Measurements from ENCODE around the gene YJU2.
A peak's percentile ranks its signal among the peaks of the same experiment; 100 is the strongest.
"Not testable (repeated sequence)": the region's sequence is repeated elsewhere in the genome, so short reads cannot be mapped to it uniquely, and the experiment has no call there.

YJU2 gene

GRCh38 chr19:4246767-4247593 lies at the start of gene YJU2:
Gene YJU2 (plus strand): TSS chr19:4247080. CDS start chr19:4247147, 67 bp downstream.
- ATAC-seq (peak; percentile 96), DNase-seq (peak; percentile 99)

DNA sequence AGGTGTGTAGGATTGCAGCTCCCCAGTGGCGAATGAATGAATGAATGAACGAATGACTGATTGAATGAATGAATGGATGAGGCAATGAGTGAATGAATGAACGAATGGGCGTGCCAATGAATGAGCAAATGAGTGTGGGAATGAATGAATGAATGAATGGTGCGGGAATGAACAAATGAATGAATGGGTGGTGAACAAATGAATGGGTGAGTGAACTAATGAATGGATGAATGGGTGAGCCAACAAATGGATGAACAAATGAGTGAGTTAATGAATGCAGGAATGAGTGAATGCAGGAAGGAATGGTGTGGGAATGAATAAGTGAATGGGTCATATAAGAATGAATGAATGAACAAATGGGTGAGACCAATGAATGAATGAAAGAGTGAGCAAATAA lies 49.7 kb upstream of the YJU2 start:
- ATAC-seq (no peak), DNase-seq (no peak)

DNA sequence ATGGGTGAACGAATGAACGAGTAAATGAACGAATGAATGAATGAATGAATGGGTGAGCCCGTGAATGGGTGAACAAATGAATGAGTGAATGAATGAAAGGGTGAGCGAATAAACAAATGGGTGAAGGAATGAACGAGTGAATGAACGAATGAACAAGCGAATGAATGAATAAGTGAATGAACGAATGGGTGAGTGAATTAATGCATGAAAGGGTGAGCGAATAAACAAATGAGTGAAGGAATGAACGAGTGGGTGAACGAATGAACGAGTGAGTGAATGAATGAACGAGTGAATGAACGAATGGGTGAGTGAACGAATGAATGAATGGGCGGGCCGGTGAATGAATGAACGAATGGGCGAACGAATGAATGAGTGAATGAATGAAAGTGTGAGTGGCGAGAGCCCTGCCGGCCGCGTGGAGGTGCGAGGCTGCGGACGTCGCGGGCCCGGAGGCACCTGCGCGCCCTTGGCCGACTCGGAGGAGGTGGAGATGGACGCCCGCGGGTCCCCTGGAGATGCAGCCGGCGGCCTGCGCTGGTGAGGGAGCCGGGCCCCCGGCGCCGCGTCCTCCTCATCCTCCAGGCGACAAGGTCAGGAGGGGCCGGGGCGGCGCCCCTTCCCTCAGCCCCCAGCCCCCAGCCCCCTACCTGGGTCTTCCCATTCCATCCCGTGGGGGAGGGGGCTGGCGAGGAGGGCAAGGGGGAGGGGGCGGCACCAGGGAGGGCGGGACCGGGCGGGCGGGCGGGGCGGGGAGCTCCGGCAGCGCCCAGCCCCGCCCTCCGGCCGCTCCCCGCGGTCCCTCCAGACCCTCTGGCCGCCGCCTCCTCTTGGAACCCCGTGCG lies 49.0 kb upstream of the YJU2 start:
- no peak for DNase-seq
- ATAC-seq: no peak

GRCh38 chr19:4198467-4199126 lies 48.3 kb upstream of the YJU2 start:
- no peak for ATAC-seq
- no peak for DNase-seq

- ATAC-seq (no peak), DNase-seq (no peak)
Observed at GRCh38 chr19:4199699-4200293, 47.1 kb upstream of the YJU2 start.

DNA sequence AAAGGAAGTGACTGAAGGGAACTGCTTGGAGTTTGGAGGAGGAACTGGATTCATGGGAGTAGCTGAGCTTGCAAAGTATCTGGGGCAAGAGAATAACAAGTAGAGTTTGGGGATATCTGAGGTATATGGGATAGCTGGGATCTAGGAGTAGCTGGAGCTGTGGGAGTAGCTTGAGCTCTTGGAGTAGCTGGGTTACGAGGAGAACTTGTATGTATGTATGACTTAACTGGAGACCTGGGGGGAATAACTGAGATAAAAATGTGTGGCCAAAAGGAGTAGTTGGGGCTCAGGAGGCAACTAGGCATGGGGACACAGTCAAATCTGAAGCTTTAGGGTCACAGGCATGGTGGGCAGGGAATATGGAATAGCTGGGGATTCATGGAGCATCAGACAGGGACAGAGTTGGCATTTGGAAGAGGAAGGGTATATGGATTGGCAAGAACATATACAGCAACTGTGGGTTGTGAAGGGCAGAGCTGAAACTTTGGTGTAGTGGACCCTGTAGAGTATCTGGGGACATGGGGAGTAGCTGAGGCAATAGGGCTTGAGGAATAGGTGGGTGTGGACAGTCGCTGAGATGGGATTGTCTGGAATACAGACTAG lies 45.8 kb upstream of the YJU2 start:
- ATAC-seq (no peak), DNase-seq (no peak)

GRCh38 chr19:4201798-4202197 lies 45.1 kb upstream of the YJU2 start:
- ATAC-seq (no peak), DNase-seq (no peak)

GRCh38 chr19:4206818-4207484 lies 39.9 kb upstream of the YJU2 start:
- no peak for DNase-seq
- no peak for ATAC-seq

DNA sequence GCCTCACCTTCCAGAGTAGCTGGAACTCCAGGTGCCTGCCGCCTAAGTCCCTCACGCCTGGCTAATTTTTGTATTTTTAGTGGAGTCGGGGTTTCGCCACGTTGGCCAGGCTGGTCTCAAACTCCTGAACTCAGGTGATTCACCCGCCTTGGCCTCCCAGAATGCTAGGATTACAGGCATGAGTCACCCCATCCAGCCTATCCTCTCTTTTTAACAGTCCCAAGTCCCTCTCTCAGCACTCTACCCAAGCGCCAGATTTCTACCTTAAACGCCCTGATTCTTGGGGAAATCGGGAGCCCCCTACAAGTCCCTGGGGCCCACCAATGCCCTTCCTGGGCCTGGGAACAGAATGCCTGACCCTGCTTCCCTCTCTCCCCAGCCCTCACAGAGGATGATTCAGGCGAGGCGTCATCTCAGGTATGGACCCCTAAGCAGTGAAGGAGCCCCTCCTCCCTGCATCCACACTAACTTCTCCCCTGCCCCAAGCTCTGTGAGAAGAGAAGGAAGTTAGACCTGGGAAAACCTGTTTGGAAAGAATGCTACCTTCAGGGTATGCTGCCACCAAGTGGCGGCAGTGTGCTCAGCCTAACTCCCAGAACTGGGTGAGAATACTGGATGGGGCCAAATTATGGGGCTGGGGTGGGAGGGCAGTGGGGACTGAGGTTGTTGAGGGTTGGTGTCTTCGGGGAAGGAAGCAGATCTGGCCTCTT lies 38.3 kb upstream of the YJU2 start:
- no peak for ATAC-seq
- no peak for DNase-seq

DNA sequence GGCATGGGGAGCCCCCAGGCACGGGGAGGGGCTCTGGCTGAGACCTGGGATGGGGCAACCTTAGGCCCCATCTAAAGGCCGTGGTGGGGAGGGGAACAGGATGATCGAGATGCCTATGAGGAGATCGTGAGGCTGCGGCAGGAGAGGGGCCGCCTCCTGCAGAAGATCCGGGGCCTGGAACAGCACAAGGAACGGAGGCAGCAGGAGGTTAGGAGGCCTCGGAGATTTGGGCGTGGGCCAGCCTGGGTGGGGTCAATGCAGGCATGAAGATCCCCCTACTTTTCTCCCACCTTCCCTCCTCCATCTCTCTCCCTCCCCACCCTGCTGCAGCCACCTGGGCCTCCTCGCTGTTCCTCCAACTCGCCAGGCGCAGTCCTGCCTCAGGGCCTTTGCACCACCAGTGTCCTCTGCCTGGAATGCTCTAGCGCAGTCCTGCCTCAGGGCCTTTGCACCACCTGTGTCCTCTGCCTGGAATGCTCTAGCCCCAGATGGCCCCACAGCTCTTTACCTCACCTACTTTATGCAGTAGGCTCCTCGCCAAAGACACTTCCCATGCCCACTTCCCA lies 36.6 kb upstream of the YJU2 start:
- no peak for ATAC-seq

DNA sequence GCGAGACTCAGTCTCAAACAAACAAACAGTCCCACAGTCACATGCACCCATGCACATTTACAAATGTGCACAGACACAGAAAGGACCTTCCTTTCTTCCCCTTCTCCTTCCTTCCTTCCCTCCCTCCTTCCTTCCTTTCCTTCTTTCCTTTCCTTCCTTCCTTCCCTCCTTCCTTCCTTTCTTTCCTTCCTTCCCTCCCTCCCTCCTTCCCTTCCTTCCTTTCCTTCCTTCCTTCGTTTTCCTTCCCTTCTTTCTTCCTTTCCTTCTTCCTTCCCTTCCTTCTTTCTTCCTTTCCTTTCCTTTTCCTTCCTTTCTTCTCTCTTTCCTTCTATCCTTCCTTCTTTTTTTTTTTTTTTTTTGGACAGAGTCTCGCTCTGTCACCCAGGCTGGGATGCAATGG lies 33.8 kb upstream of the YJU2 start:
- ATAC-seq: no peak
- no peak for DNase-seq

More for the DNA sequence above, 36.6 kb upstream of the YJU2 start:
- no peak for DNase-seq

GRCh38 chr19:4215807-4216206 lies 31.1 kb upstream of the YJU2 start:
- ATAC-seq (no peak), DNase-seq (no peak)

- no peak for ATAC-seq
- no peak for DNase-seq
Observed at GRCh38 chr19:4216846-4217245, 30.0 kb upstream of the YJU2 start.

GRCh38 chr19:4217429-4218264 lies 29.2 kb upstream of the YJU2 start:
- ATAC-seq (no peak), DNase-seq (no peak)

- not testable (repeated sequence) for ATAC-seq, DNase-seq
Observed at GRCh38 chr19:4218523-4218922, 28.4 kb upstream of the YJU2 start.

DNA sequence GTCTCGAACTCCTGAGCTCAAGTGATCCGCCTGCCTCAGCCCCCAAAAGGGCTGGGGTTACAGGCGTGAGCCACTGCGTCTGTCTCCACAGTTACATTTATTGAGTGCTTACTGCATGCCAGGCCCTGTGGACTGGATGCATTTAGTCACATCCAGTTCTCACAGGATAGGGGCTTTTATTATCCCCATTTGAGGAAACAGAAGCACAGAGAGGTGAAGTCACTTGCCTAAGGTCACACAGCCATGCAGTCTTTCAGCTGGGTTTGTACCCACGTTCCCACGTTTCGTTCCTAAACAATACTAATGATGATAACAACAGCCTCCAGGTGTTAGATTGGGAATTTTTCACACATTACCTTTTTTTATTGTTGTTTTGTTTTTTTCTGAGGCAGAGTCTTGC lies 26.7 kb upstream of the YJU2 start:
- DNase-seq (no peak), ATAC-seq (no peak)

GRCh38 chr19:4224470-4224869 lies 22.4 kb upstream of the YJU2 start:
- ATAC-seq: no peak
- no peak for DNase-seq

DNA sequence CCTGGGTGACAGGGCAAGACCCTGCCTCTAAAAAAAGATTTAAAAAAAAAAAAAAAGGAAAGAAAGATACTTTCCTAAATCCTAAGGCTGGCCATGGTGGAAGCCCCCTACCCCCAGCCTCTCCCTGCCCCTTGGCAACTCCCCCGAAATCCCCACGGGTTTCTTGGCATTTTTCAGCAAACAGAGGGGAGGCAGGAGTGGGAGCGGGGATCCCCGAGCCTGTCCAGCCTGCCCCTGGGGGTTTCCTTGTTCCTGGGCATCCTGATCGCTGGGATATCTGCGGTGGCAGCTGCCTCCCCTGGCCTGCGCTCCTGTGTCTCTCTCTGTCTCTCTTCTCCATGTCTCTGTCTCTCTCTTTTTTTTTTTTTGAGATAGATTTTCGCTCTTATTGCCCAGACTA lies 21.0 kb upstream of the YJU2 start:
- ATAC-seq: no peak
- no peak for DNase-seq

DNA sequence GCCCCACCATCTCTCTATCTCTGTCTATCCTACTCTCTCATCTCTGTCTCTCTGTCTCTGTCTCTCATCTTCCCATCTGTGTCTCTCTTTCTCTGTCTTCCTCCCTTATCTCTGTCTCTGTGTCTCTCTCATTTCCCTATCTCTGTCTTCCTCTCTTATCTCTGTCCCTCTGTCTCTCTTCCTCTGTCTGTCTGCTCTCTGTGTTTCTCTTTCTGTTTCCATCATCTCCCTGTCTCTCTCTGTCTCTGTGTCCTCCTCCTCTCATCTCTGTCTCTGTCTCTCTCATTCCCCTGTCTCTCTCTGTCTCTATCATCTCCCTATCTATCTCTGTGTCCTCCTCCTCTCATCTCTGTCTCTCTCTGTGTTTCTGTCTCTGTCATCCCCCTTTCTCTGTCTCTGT lies 19.1 kb upstream of the YJU2 start:
- ATAC-seq: no peak

More for the DNA sequence above, 19.1 kb upstream of the YJU2 start:
- no peak for DNase-seq

Data from stimulated activated naive CD8-positive, alpha-beta T cell treated with anti-CD3 and anti-CD28 coated beads, Interleukin-15, Interleukin-2, amounts not matched to agents 100 U/mL and 50 U/mL, for 24 hours (primary cell).